GM12878 (cell line): ENCODE results near the gene TIGD4. TPM values are rescaled to one million over a fixed set of nuclear protein-coding genes. Genes with fewer than 3 reads are reported as not detected.
A peak's percentile ranks its signal among the peaks of the same experiment; 100 is the strongest.

Source experiments
- ATAC-seq: fragments of 200-7000 bp; cut with Tn5 transposase; 3 replicates; pipeline ENCODE4 v1.9.1; 2020; ENCODE audit warnings: mild to moderate bottlenecking, moderate library complexity
- BruUV-seq: library from RNA; stranded (reverse); fragments of 400-500 nt; replicated peaks from 2 replicates; lab custom pipeline; 2021; lab: Mats Ljungman, UMichigan
- CTCF ChIA-PET: fragments of 300-600 bp; sonication (Branson Sonifier 250); formaldehyde crosslinking; extraction: SDS; loops from one replicate; lab custom pipeline; 2021; ENCODE audit warnings: inconsistent platforms; lab: Yijun Ruan, JAX
- POLR2A ChIA-PET: fragments of 350-600 bp; formaldehyde crosslinking; extraction: SDS; loops from one replicate; lab custom pipeline; 2021; ENCODE audit warnings: inconsistent platforms; lab: Charles Lee
- RAD21 ChIA-PET: fragments of 300-600 bp; sonication (Branson Sonifier 250); formaldehyde crosslinking; loops from one replicate; lab custom pipeline; 2023; ENCODE audit warnings: antibody characterized with exemption; ENCODE audit not compliant: unreplicated experiment; lab: Charles Lee
- SMC1A ChIA-PET: fragments of 300-600 bp; sonication (Branson Sonifier 250); formaldehyde crosslinking; loops from one replicate; lab custom pipeline; 2023; ENCODE audit not compliant: unreplicated experiment, uncharacterized antibody; lab: Charles Lee
- DNase-seq: peaks from one replicate; pipeline ENCODE4 v3.0.0-alpha.2; 2011; ENCODE audit warnings: low read depth, low spot score
- FAIRE-seq: peaks from 3 replicates; lab custom pipeline; 2011; peaks lifted over from hg19 to GRCh38; lab: Jason Lieb, UNC
- H2AFZ ChIP-seq: 2 replicates; pipeline ENCODE4 v1.6.0; 2011; ENCODE audit warnings: low read depth, low read length, control low read depth; ENCODE audit not compliant: control insufficient read depth
- H3K27ac ChIP-seq: 2 replicates; pipeline ENCODE4 v1.5.1; 2011; ENCODE audit warnings: control low read depth; ENCODE audit not compliant: control insufficient read depth, insufficient read depth
- H3K27me3 ChIP-seq, 2 experiments: replicated peaks in 1 of 2; 2 replicates each; pipeline versions ENCODE4 v1.6.0 to v1.6.1; 2011; ENCODE audit warnings: low read length in 1 of 2; ENCODE audit not compliant: control insufficient read depth in 2 of 2, insufficient read depth in 2 of 2
- H3K36me3 ChIP-seq, 2 experiments: 2 replicates each; pipeline ENCODE4 v1.5.1; 2011; ENCODE audit warnings: low read length in 1 of 2; ENCODE audit not compliant: control insufficient read depth in 2 of 2, insufficient read depth in 2 of 2
- H3K4me1 ChIP-seq: 2 replicates; pipeline ENCODE4 v1.6.1; 2011; ENCODE audit warnings: mild to moderate bottlenecking, low read length, moderate library complexity, mixed read lengths; ENCODE audit not compliant: control insufficient read depth, insufficient read depth
- H3K4me2 ChIP-seq: 2 replicates; pipeline ENCODE4 v1.6.0; 2011; ENCODE audit warnings: control low read depth; ENCODE audit not compliant: control insufficient read depth, insufficient read depth
- H3K4me3 ChIP-seq: fragments of 200-600 bp; sonication (generic); 2 replicates; pipeline ENCODE4 v1.5.1; 2016
- H3K79me2 ChIP-seq: 2 replicates; pipeline ENCODE4 v1.6.0; 2011; ENCODE audit warnings: low read length; ENCODE audit not compliant: control insufficient read depth, insufficient read depth
- H3K9ac ChIP-seq: 2 replicates; pipeline ENCODE4 v1.8.0; 2011; ENCODE audit warnings: low read length, control low read depth, mixed read lengths; ENCODE audit not compliant: control insufficient read depth, insufficient read depth
- H3K9me3 ChIP-seq: replicated peaks from 3 replicates; pipeline ENCODE4 v1.5.1; 2011; ENCODE audit warnings: mild to moderate bottlenecking, low read length; ENCODE audit not compliant: control insufficient read depth, insufficient read depth
- H4K20me1 ChIP-seq: 2 replicates; pipeline ENCODE4 v1.6.0; 2011; ENCODE audit not compliant: control insufficient read depth, insufficient read depth
- EED ChIP-seq: sonication (generic); IDR thresholded peaks from 2 replicates; pipeline ENCODE4 v1.6.1; 2016; ENCODE audit warnings: antibody characterized with exemption, low read depth
- HDAC2 ChIP-seq: fragments of 200-600 bp; sonication (generic); IDR thresholded peaks from 2 replicates; pipeline ENCODE4 v1.6.1; 2017
- SMAD5 ChIP-seq: IDR thresholded peaks from 2 replicates; pipeline ENCODE4 v1.6.1; 2016; ENCODE audit warnings: antibody characterized with exemption, low read depth
- SP1 ChIP-seq: IDR thresholded peaks from one replicate; pipeline ENCODE4 v1.6.1; 2011; ENCODE audit warnings: low read depth, low read length
- SUPT20H ChIP-seq: IDR thresholded peaks from 2 replicates; pipeline ENCODE4 v1.6.1; 2011; ENCODE audit warnings: low read depth, mild to moderate bottlenecking, low read length, moderate library complexity, borderline replicate concordance; ENCODE audit not compliant: control insufficient read depth
- ZBTB11 ChIP-seq: fragments of 450-650 bp; formaldehyde crosslinking; IDR thresholded peaks from 2 replicates; pipeline ENCODE4 v1.5.0; 2022; ENCODE audit warnings: mild to moderate bottlenecking, missing genetic modification characterization
- in situ Hi-C: fragments of 300-500 bp; cut with MboI; formaldehyde crosslinking; loops from 9 replicates; pipeline ENCODE4 v1.14.3; 2018; ENCODE audit warnings: mixed read lengths
- intact Hi-C: fragments of 100-400 bp; cut with micrococcal nuclease; formaldehyde crosslinking; loops from one replicate; pipeline ENCODE4 v1.14.2; 2022; ENCODE audit not compliant: unreplicated experiment
- polyA plus RNA-seq, 11 experiments: library from polyadenylated mRNA; depleted of rRNA in 4 of 11; unstranded in 6 of 11; stranded (reverse) in 5 of 11; fragments of >200 nt; fragmentation: Nextera tagmentation in 4 of 11; fragmentation: Illumina TruSeq in 1 of 11; extraction: Ambion mirVana in 4 of 11; extraction: Trizol in 1 of 11; gene quantifications; 1 replicate in 1 of 11; 2 replicates in 10 of 11; pipeline versions ENCODE4 v1.2.1 to v1.2.3, GENCODE V29; 2011 to 2016; ENCODE audit warnings: inconsistent platforms in 2 of 11, missing spikeins in 2 of 11, low read depth in 1 of 11
- total RNA-seq, 4 experiments: library from RNA; depleted of rRNA in 3 of 4; stranded (reverse); fragments of >200 nt in 3 of 4; fragmentation: Illumina TruSeq in 1 of 4; extraction: Trizol in 1 of 4; gene quantifications; 2 replicates each; pipeline versions ENCODE4 v1.2.1 to v1.2.3, GENCODE V29; 2013 to 2021
- TF ChIP-seq, protein P1 (sequence below): fragments of 450-650 bp; IDR thresholded peaks from 2 replicates; pipeline ENCODE4 v1.6.1; 2016; ENCODE audit warnings: mild to moderate bottlenecking

Gene TIGD4
- total and polyA plus RNA-seq, 10 of the 15 experiments (the other 5 are each of a cell fraction or from before 2014, with no cell fraction given) = 0.20 to 1.6 (median 0.48) TPM

GRCh38 chr4:152817331-152817730 lies 37.8 kb upstream of the TIGD4 start:
- DNase-seq (no peak), FAIRE-seq (no peak), ATAC-seq (no peak)
- ChIA-PET CTCF (no interaction called here), POLR2A (no interaction called here), RAD21 (no interaction called here), SMC1A (interaction anchor here (1.9 kb wide), 1 partner anchor 11 kb away, joined by 10 read pairs; no protein-coding TSS in a partner anchor)
- Histone ChIP-seq H3K79me2 (no peaks in the 10 kb centered on the region), H3K4me2 (no peak overlapping the region), H3K36me3 (peaks cover 0 to 3% of the 10 kb centered on the region in 2 experiments; a peak in 2 of 4 replicates), H2AFZ (no peak overlapping the region), H3K9me3 (peaks cover 8% of the 10 kb centered on the region; the same call in 2 of the 3 replicates), H3K9ac (no peak overlapping the region), H3K27me3 (no peaks in the 10 kb centered on the region), H3K4me1 (no peaks in the 10 kb centered on the region), H3K27ac (no peak overlapping the region), H4K20me1 (no peaks in the 10 kb centered on the region), H3K4me3 (no peak overlapping the region)
- in situ Hi-C loops (no loop called here), intact Hi-C loops (no loop called here)
- TF ChIP-seq SUPT20H (no peak), SP1 (no peak), HDAC2 (no peak), EED (no peak), ZBTB11 (no peak), SMAD5 (no peak)
- TF ChIP-seq, protein P1, sequence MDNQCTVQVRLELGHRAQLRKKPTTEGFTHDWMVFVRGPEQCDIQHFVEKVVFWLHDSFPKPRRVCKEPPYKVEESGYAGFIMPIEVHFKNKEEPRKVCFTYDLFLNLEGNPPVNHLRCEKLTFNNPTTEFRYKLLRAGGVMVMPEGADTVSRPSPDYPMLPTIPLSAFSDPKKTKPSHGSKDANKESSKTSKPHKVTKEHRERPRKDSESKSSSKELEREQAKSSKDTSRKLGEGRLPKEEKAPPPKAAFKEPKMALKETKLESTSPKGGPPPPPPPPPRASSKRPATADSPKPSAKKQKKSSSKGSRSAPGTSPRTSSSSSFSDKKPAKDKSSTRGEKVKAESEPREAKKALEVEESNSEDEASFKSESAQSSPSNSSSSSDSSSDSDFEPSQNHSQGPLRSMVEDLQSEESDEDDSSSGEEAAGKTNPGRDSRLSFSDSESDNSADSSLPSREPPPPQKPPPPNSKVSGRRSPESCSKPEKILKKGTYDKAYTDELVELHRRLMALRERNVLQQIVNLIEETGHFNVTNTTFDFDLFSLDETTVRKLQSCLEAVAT = no peak
- BruUV-seq = TSS peak; percentile 21
